Loucy (cell line): ENCODE measurements around the gene RAB14.
A peak's percentile ranks its signal among the peaks of the same experiment; 100 is the strongest.
"Not testable (repeated sequence)": the region's sequence is repeated elsewhere in the genome, so short reads cannot be mapped to it uniquely, and the experiment has no call there.

Experiments used
- H2AFZ ChIP-seq: fragments of 200-600 bp; sonication (generic); 2 replicates; pipeline ENCODE4 v1.6.0; 2016; ENCODE audit warnings: antibody characterized with exemption, mild to moderate bottlenecking, low read length, moderate library complexity
- H3F3A ChIP-seq: fragments of 200-600 bp; 2 replicates; pipeline ENCODE4 v1.6.0; 2016; ENCODE audit warnings: antibody characterized with exemption, low read depth, mild to moderate bottlenecking
- H3K27me3 ChIP-seq: fragments of 200-600 bp; sonication (generic); 2 replicates; pipeline ENCODE4 v1.6.1; 2014; ENCODE audit warnings: low read length, mild to moderate bottlenecking; ENCODE audit not compliant: insufficient read depth, poor library complexity, severe bottlenecking
- H3K36me3 ChIP-seq: fragments of 200-600 bp; sonication (generic); 2 replicates; pipeline ENCODE4 v1.6.1; 2016; ENCODE audit warnings: low read length; ENCODE audit not compliant: insufficient read depth
- H3K4me1 ChIP-seq: fragments of 200-600 bp; sonication (generic); 2 replicates; pipeline ENCODE4 v1.5.1; 2014; ENCODE audit warnings: low read length, mild to moderate bottlenecking; ENCODE audit not compliant: insufficient read depth, poor library complexity, severe bottlenecking
- H3K4me2 ChIP-seq: fragments of 200-600 bp; sonication (generic); 2 replicates; pipeline ENCODE4 v1.6.0; 2014; ENCODE audit warnings: antibody characterized with exemption, low read length, low read depth, mild to moderate bottlenecking; ENCODE audit not compliant: poor library complexity, severe bottlenecking
- H3K4me3 ChIP-seq: fragments of 200-600 bp; sonication (generic); 2 replicates; pipeline ENCODE4 v1.5.1; 2014; ENCODE audit warnings: low read length, mild to moderate bottlenecking, mixed read lengths; ENCODE audit not compliant: poor library complexity, severe bottlenecking
- H3K79me2 ChIP-seq: fragments of 200-600 bp; sonication (generic); 2 replicates; pipeline ENCODE4 v1.6.1; 2014; ENCODE audit warnings: low read length; ENCODE audit not compliant: insufficient read depth
- H3K9ac ChIP-seq: fragments of 200-600 bp; sonication (generic); 2 replicates; pipeline ENCODE4 v1.6.0; 2014; ENCODE audit warnings: mild to moderate bottlenecking, low read depth, low read length, moderate library complexity; ENCODE audit not compliant: poor library complexity, severe bottlenecking
- H3K9me2 ChIP-seq: fragments of 200-600 bp; sonication (generic); replicated peaks from 2 replicates; pipeline ENCODE4 v1.6.1; 2016; ENCODE audit warnings: low read depth, low read length, mixed read lengths
- H3K9me3 ChIP-seq: fragments of 200-600 bp; sonication (generic); 2 replicates; pipeline ENCODE4 v1.6.1; 2014; ENCODE audit warnings: mild to moderate bottlenecking, antibody characterized with exemption, low read length, low read depth; ENCODE audit not compliant: insufficient read depth
- H4K20me1 ChIP-seq: fragments of 200-600 bp; sonication (generic); 2 replicates; pipeline ENCODE4 v1.6.0; 2014; ENCODE audit warnings: antibody characterized with exemption, low read length, mild to moderate bottlenecking; ENCODE audit not compliant: insufficient read depth, poor library complexity, severe bottlenecking
- EZH2phosphoT487 ChIP-seq: fragments of 200-600 bp; IDR thresholded peaks from 2 replicates; pipeline ENCODE4 v1.6.1; 2018; ENCODE audit warnings: antibody characterized with exemption, mild to moderate bottlenecking, moderate library complexity, borderline replicate concordance
- TF ChIP-seq, protein P1 (sequence below): fragments of 200-600 bp; sonication (generic); conservative IDR thresholded peaks from 2 replicates; pipeline ENCODE4 v1.5.1; 2014; ENCODE audit warnings: mild to moderate bottlenecking, antibody characterized with exemption, low read length

The RAB14 gene

DNA sequence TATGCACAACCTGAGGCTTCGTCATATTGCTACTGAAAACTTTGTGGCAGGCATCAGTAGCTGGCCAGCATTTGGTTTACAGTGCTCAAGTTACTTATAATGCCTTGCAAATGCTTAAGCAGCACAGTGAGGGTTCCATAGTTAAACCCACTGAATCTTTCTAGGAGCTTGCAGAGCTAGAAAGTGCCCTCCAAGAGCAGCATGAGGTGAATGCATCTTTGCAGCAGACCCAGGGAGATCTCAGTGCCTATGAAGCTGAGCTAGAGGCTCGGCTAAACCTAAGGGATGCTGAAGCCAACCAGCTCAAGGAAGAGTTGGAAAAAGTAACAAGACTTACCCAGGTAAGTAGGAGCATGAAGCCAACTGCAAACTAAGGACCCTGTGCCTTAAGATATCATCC, 66.0 kb downstream of the RAB14 start:
- no peaks in the 10 kb centered on the region for H3K9me3 ChIP-seq
- peaks cover 71% of the 10 kb centered on the region for H3K36me3 ChIP-seq
- H3K27me3 ChIP-seq = no peaks in the 10 kb centered on the region
- H4K20me1 ChIP-seq = peaks cover 8% of the 10 kb centered on the region
- H3K4me1 ChIP-seq = peaks cover 12% of the 10 kb centered on the region
- no peak overlapping the region for H3K9ac ChIP-seq
- TF ChIP-seq, protein P1, sequence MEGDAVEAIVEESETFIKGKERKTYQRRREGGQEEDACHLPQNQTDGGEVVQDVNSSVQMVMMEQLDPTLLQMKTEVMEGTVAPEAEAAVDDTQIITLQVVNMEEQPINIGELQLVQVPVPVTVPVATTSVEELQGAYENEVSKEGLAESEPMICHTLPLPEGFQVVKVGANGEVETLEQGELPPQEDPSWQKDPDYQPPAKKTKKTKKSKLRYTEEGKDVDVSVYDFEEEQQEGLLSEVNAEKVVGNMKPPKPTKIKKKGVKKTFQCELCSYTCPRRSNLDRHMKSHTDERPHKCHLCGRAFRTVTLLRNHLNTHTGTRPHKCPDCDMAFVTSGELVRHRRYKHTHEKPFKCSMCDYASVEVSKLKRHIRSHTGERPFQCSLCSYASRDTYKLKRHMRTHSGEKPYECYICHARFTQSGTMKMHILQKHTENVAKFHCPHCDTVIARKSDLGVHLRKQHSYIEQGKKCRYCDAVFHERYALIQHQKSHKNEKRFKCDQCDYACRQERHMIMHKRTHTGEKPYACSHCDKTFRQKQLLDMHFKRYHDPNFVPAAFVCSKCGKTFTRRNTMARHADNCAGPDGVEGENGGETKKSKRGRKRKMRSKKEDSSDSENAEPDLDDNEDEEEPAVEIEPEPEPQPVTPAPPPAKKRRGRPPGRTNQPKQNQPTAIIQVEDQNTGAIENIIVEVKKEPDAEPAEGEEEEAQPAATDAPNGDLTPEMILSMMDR = no peak
- no peak for TF ChIP-seq EZH2phosphoT487
- H3K9me2 ChIP-seq = no peaks in the 10 kb centered on the region
- no peaks in the 10 kb centered on the region for H3F3A ChIP-seq
- H2AFZ ChIP-seq = no peak overlapping the region
- peaks cover 46% of the 10 kb centered on the region for H3K79me2 ChIP-seq
- no peak overlapping the region for H3K4me3 ChIP-seq
- H3K4me2 ChIP-seq = no peak overlapping the region

DNA sequence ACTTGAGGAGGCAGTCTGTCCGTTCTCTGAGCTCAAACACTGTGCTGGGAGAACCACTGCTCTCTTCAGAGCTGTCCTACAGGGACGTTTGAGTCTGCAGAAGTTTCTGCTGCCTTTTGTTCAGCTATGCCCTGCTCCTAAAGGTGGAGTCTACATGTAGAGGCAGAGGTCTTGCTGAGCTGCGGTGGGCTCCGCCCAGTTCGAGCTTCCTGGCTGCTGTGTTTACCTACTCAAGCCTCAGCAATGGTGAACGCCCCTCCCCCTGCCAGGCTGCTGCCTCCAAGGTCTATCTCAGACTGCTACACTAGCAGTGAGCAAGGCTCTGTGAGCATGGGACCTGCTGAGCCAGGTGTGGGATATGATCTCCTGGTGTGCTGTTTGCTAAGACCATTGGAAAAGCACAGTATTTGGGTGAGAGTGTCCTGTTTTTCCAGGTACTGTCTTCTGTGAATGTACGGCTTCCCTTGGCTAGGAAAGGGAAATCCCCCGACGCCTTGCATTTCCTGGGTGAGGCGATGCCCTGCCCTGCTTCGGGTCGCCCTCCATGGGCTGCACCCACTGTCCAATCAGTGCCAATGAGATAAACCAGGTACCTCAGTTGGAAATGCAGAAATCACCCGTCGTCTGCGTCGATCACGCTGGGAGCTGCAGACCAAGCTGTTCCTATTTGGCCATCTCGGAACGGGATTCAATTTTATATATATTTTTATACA, 68.4 kb downstream of the RAB14 start:
- H3F3A ChIP-seq = no peaks in the 10 kb centered on the region
- no peak overlapping the region for H3K9ac ChIP-seq
- H3K4me1 ChIP-seq = peaks cover 12% of the 10 kb centered on the region
- H3K4me3 ChIP-seq = no peak overlapping the region
- no peak overlapping the region for H2AFZ ChIP-seq
- H3K9me3 ChIP-seq = no peaks in the 10 kb centered on the region
- TF ChIP-seq, protein P1 = no peak
- no peak for TF ChIP-seq EZH2phosphoT487
- peak overlapping the region; percentile 21 for H3K4me2 ChIP-seq
- no peaks in the 10 kb centered on the region for H3K9me2 ChIP-seq
- H4K20me1 ChIP-seq = peaks cover 8% of the 10 kb centered on the region
- H3K79me2 ChIP-seq = peaks cover 49% of the 10 kb centered on the region
- H3K36me3 ChIP-seq = peaks cover 47% of the 10 kb centered on the region
- H3K27me3 ChIP-seq = no peaks in the 10 kb centered on the region

DNA sequence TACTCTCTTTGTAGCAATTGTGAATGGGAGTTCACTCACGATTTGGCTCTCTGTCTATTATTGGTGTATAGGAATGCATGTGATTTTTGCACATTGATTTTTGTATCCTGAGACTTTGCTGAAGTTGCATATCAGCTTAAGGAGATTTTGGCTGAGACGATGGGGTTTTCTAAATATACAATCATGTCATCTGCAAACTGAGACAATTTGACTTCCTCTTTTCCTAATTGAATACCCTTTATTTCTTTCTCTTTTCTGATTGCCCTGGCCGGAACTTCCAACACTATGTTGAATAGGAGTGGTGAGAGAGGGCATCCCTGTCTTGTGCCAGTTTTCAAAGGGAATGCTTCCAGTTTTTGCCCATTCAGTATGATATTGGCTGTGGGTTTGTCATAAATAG, 72.3 kb downstream of the RAB14 start:
- H3K9ac ChIP-seq, H3F3A ChIP-seq, H3K9me2 ChIP-seq, H3K27me3 ChIP-seq, H3K4me3 ChIP-seq, H2AFZ ChIP-seq, H3K4me2 ChIP-seq, H4K20me1 ChIP-seq, H3K9me3 ChIP-seq: not testable (repeated sequence)
- Histone ChIP-seq H3K36me3 (peaks cover 35% of the 10 kb centered on the region; the same call in 1 of the 2 replicates), H3K4me1 (peaks cover 22% of the 10 kb centered on the region), H3K79me2 (peaks cover 63% of the 10 kb centered on the region)
